ENCODE results near the gene HEG1. TPM values are rescaled to one million over a fixed set of nuclear protein-coding genes. Genes with fewer than 3 reads are reported as not detected.

Gene HEG1
- total and polyA plus RNA-seq, 2 of the 13 experiments (the other 11 are each of a cell fraction or from before 2014, with no cell fraction given), result 10.7 to 18.2 TPM

DNA sequence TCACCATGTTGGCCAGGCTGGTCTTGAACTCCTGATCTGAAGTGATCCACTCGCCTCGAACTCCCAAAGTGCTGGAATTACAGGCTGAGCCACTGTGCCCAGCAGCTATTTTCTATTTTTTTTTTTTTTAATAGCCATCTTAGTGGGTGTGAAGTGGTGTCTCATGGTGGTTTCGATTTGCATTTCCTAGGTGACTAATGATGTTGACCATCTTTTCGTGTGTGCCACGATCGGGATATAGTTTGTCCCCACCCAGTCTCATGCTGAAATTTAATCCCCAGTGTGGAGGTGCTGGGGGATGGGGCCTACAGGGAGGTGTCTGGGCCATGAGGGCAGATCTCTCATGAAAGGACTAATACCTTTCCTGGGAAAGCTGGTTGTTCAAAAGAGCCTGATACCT is 79.4 kb downstream of the HEG1 start (continued):
- TF ChIP-seq ZNF383 (CRISPR knock-in tag; IDR thresholded peaks at IDR 0.05; ENCODE audit: borderline replicate concordance) (no peak), SUZ12 (IDR thresholded peaks at IDR 0.05; ENCODE audit: low read depth, low read length) (no peak), ZNF619 (CRISPR knock-in tag; IDR thresholded peaks at IDR 0.05) (no peak), ZNF747 (CRISPR knock-in tag; IDR thresholded peaks at IDR 0.05; ENCODE audit: borderline replicate concordance) (no peak)

GRCh38 chr3:124974691-124975090 is 81.1 kb downstream of the HEG1 start:
- POLR2A ChIA-PET, result no interaction called here
- Histone ChIP-seq H4K20me1 (ENCODE audit: insufficient read depth, low read length) (no peaks in the 10 kb centered on the region), H3K27ac (ENCODE audit: extremely low read length, insufficient read depth, low read length) (no peak overlapping the region), H3K36me3 (replicated peaks in 1 of 2; ENCODE audit: control insufficient read depth in 1 of 2, insufficient read depth in 2 of 2, low read length in 2 of 2) (peaks cover 18 to 52% of the 10 kb centered on the region in 2 experiments; a peak in 4 of 5 replicates), H3K27me3 (ENCODE audit: control insufficient read depth in 1 of 2, insufficient read depth in 2 of 2, low read length in 2 of 2) (no peaks in the 10 kb centered on the region), H3K4me1 (ENCODE audit: insufficient read depth, low read length) (0 out of 2 replicates have a peak, but pooled peaks cover 4% of the 10 kb centered on the region), H3K9me3 (ENCODE audit: low read length) (no peaks in the 10 kb centered on the region), H3K9ac (ENCODE audit: insufficient read depth, low read depth, low read length) (no peak overlapping the region), H3K79me2 (ENCODE audit: insufficient read depth, low read length) (no peaks in the 10 kb centered on the region), H3K4me3 (replicated peaks in 1 of 3; ENCODE audit: insufficient read depth in 1 of 3, low read depth in 2 of 3, low read length in 3 of 3) (no peak overlapping the region), H3K4me2 (ENCODE audit: low read depth, low read length) (no peak overlapping the region), H2AFZ (ENCODE audit: low read length) (no peak overlapping the region)
- WGBS (ENCODE audit: low lambda C conversion rate), result 96% methylated on average over 2 of the region's 2 CpGs
- in situ Hi-C loops (cut with HindIII; ENCODE audit: extremely low pct_ligation_motif_present, low pct_unique_long_range_greater_than_20kb) (loop anchor here (25.0 kb wide), 1 partner anchor 463 kb away; no protein-coding TSS in a partner anchor), intact Hi-C loops (cut with micrococcal nuclease; ENCODE audit: unreplicated experiment) (no loop called here)
- BruUV-seq (replicated peaks), result no TSS peak
- no peak for TF ChIP-seq SMYD3 (CRISPR knock-in tag; IDR thresholded peaks at IDR 0.05)
- TF ChIP-seq, protein P1, sequence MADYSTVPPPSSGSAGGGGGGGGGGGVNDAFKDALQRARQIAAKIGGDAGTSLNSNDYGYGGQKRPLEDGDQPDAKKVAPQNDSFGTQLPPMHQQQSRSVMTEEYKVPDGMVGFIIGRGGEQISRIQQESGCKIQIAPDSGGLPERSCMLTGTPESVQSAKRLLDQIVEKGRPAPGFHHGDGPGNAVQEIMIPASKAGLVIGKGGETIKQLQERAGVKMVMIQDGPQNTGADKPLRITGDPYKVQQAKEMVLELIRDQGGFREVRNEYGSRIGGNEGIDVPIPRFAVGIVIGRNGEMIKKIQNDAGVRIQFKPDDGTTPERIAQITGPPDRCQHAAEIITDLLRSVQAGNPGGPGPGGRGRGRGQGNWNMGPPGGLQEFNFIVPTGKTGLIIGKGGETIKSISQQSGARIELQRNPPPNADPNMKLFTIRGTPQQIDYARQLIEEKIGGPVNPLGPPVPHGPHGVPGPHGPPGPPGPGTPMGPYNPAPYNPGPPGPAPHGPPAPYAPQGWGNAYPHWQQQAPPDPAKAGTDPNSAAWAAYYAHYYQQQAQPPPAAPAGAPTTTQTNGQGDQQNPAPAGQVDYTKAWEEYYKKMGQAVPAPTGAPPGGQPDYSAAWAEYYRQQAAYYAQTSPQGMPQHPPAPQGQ (CRISPR knock-in tag; IDR thresholded peaks at IDR 0.05; ENCODE audit: borderline replicate concordance), result no peak
- no peak for TF ChIP-seq ZFP36L1 (CRISPR knock-in tag; IDR thresholded peaks at IDR 0.05)
- no peak for TF ChIP-seq ELF1 (CRISPR knock-in tag; IDR thresholded peaks at IDR 0.05)
- TF ChIP-seq TBL1XR1 (IDR thresholded peaks at IDR 0.05; ENCODE audit: borderline replicate concordance, low read length, partially characterized antibody), result no peak
- TF ChIP-seq MBD4 (IDR thresholded peaks at IDR 0.05; ENCODE audit: borderline replicate concordance, low read length), result no peak
- TF ChIP-seq FOXO1 (CRISPR knock-in tag; IDR thresholded peaks at IDR 0.05), result no peak
- no peak for TF ChIP-seq EHMT2 (IDR thresholded peaks at IDR 0.05; ENCODE audit: borderline replicate concordance, low read depth, low read length)
- TF ChIP-seq TCF7 (IDR thresholded peaks at IDR 0.05; ENCODE audit: low read depth), result no peak
- no peak for TF ChIP-seq TARDBP (CRISPR knock-in tag; IDR thresholded peaks at IDR 0.05)
- ATAC-seq (no peak), DNase-seq (ENCODE audit: low spot score) (no peak), FAIRE-seq (no peak)
- CTCF ChIA-PET (ENCODE audit: low intra/inter-chr PET ratio, low total read pairs), result no interaction called here

Measured in HepG2 (cell line).